ENCODE measurements around the gene ACVR1B. TPM values are rescaled to one million over a fixed set of nuclear protein-coding genes. Genes with fewer than 3 reads are reported as not detected.

The ACVR1B gene
- total and polyA plus RNA-seq, 2 experiments from 2014 or later: 2.4 to 7.5 TPM

DNA sequence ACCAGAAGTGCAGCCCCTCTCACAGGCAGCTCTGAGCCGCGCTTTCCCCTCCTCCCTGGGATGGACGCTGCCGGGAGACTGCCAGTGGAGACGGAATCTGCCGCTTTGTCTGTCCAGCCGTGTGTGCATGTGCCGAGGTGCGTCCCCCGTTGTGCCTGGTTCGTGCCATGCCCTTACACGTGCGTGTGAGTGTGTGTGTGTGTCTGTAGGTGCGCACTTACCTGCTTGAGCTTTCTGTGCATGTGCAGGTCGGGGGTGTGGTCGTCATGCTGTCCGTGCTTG lies 43.0 kb downstream of the ACVR1B start:
- Histone ChIP-seq H2AFZ (no peak overlapping the region), H3K36me3 (ENCODE audit: insufficient read depth) (0 out of 2 replicates have a peak, but pooled peaks cover 6% of the 10 kb centered on the region), H3K27ac (ENCODE audit: low read depth) (no peak overlapping the region), H3K4me3 (no peak overlapping the region), H4K20me1 (replicated peaks; ENCODE audit: insufficient read depth) (no peaks in the 10 kb centered on the region; the same call in 1 of the 2 replicates), H3K79me2 (replicated peaks; ENCODE audit: insufficient read depth) (no peaks in the 10 kb centered on the region), H3F3A (replicated peaks; ENCODE audit: low read depth) (no peaks in the 10 kb centered on the region), H3K4me2 (no peak overlapping the region), H3K4me1 (ENCODE audit: insufficient read depth) (no peaks in the 10 kb centered on the region), H3K9me2 (ENCODE audit: insufficient read depth) (no peaks in the 10 kb centered on the region), H3K27me3 (ENCODE audit: insufficient read depth) (no peaks in the 10 kb centered on the region)
- no peak overlapping the region for H3K4me3 Mint-ChIP-seq
- H3K27ac Mint-ChIP-seq: no peak overlapping the region
- TF ChIP-seq EZH2 (IDR thresholded peaks at IDR 0.05; ENCODE audit: low read depth, unreplicated experiment) (no peak), POLR2AphosphoS5 (IDR thresholded peaks at IDR 0.05; ENCODE audit: low read depth) (no peak), ZNF114 (CRISPR knock-in tag; IDR thresholded peaks at IDR 0.05) (no peak), EZH2phosphoT487 (IDR thresholded peaks at IDR 0.05; ENCODE audit: unreplicated experiment) (no peak), ZNF331 (CRISPR knock-in tag; IDR thresholded peaks at IDR 0.05; ENCODE audit: low read depth) (no peak), NANOG (IDR thresholded peaks at IDR 0.05; ENCODE audit: borderline replicate concordance) (no peak), CREB1 (CRISPR knock-in tag; IDR thresholded peaks at IDR 0.05; ENCODE audit: low read depth) (no peak), JUNB (IDR thresholded peaks at IDR 0.05; ENCODE audit: unreplicated experiment) (no peak), STAT1 (IDR thresholded peaks at IDR 0.05; ENCODE audit: unreplicated experiment) (no peak)
- TF ChIP-seq, protein P1, sequence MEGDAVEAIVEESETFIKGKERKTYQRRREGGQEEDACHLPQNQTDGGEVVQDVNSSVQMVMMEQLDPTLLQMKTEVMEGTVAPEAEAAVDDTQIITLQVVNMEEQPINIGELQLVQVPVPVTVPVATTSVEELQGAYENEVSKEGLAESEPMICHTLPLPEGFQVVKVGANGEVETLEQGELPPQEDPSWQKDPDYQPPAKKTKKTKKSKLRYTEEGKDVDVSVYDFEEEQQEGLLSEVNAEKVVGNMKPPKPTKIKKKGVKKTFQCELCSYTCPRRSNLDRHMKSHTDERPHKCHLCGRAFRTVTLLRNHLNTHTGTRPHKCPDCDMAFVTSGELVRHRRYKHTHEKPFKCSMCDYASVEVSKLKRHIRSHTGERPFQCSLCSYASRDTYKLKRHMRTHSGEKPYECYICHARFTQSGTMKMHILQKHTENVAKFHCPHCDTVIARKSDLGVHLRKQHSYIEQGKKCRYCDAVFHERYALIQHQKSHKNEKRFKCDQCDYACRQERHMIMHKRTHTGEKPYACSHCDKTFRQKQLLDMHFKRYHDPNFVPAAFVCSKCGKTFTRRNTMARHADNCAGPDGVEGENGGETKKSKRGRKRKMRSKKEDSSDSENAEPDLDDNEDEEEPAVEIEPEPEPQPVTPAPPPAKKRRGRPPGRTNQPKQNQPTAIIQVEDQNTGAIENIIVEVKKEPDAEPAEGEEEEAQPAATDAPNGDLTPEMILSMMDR (conservative IDR thresholded peaks at IDR 0.05; ENCODE audit: low read depth in 2 of 2): no peak
- TF ChIP-seq, protein P2, sequence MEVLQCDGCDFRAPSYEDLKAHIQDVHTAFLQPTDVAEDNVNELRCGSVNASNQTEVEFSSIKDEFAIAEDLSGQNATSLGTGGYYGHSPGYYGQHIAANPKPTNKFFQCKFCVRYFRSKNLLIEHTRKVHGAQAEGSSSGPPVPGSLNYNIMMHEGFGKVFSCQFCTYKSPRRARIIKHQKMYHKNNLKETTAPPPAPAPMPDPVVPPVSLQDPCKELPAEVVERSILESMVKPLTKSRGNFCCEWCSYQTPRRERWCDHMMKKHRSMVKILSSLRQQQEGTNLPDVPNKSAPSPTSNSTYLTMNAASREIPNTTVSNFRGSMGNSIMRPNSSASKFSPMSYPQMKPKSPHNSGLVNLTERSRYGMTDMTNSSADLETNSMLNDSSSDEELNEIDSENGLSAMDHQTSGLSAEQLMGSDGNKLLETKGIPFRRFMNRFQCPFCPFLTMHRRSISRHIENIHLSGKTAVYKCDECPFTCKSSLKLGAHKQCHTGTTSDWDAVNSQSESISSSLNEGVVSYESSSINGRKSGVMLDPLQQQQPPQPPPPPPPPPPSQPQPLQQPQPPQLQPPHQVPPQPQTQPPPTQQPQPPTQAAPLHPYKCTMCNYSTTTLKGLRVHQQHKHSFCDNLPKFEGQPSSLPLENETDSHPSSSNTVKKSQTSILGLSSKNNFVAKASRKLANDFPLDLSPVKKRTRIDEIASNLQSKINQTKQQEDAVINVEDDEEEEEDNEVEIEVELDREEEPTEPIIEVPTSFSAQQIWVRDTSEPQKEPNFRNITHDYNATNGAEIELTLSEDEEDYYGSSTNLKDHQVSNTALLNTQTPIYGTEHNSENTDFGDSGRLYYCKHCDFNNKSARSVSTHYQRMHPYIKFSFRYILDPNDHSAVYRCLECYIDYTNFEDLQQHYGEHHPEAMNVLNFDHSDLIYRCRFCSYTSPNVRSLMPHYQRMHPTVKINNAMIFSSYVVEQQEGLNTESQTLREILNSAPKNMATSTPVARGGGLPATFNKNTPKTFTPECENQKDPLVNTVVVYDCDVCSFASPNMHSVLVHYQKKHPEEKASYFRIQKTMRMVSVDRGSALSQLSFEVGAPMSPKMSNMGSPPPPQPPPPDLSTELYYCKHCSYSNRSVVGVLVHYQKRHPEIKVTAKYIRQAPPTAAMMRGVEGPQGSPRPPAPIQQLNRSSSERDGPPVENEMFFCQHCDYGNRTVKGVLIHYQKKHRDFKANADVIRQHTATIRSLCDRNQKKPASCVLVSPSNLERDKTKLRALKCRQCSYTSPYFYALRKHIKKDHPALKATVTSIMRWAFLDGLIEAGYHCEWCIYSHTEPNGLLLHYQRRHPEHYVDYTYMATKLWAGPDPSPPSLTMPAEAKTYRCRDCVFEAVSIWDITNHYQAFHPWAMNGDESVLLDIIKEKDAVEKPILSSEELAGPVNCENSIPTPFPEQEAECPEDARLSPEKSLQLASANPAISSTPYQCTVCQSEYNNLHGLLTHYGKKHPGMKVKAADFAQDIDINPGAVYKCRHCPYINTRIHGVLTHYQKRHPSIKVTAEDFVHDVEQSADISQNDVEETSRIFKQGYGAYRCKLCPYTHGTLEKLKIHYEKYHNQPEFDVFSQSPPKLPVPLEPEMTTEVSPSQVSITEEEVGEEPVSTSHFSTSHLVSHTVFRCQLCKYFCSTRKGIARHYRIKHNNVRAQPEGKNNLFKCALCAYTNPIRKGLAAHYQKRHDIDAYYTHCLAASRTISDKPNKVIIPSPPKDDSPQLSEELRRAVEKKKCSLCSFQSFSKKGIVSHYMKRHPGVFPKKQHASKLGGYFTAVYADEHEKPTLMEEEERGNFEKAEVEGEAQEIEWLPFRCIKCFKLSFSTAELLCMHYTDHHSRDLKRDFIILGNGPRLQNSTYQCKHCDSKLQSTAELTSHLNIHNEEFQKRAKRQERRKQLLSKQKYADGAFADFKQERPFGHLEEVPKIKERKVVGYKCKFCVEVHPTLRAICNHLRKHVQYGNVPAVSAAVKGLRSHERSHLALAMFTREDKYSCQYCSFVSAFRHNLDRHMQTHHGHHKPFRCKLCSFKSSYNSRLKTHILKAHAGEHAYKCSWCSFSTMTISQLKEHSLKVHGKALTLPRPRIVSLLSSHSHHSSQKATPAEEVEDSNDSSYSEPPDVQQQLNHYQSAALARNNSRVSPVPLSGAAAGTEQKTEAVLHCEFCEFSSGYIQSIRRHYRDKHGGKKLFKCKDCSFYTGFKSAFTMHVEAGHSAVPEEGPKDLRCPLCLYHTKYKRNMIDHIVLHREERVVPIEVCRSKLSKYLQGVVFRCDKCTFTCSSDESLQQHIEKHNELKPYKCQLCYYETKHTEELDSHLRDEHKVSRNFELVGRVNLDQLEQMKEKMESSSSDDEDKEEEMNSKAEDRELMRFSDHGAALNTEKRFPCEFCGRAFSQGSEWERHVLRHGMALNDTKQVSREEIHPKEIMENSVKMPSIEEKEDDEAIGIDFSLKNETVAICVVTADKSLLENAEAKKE (CRISPR knock-in tag; IDR thresholded peaks at IDR 0.05): no peak
- TF ChIP-seq, protein P3, sequence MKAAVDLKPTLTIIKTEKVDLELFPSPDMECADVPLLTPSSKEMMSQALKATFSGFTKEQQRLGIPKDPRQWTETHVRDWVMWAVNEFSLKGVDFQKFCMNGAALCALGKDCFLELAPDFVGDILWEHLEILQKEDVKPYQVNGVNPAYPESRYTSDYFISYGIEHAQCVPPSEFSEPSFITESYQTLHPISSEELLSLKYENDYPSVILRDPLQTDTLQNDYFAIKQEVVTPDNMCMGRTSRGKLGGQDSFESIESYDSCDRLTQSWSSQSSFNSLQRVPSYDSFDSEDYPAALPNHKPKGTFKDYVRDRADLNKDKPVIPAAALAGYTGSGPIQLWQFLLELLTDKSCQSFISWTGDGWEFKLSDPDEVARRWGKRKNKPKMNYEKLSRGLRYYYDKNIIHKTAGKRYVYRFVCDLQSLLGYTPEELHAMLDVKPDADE (IDR thresholded peaks at IDR 0.05): no peak
- TF ChIP-seq, protein P4, sequence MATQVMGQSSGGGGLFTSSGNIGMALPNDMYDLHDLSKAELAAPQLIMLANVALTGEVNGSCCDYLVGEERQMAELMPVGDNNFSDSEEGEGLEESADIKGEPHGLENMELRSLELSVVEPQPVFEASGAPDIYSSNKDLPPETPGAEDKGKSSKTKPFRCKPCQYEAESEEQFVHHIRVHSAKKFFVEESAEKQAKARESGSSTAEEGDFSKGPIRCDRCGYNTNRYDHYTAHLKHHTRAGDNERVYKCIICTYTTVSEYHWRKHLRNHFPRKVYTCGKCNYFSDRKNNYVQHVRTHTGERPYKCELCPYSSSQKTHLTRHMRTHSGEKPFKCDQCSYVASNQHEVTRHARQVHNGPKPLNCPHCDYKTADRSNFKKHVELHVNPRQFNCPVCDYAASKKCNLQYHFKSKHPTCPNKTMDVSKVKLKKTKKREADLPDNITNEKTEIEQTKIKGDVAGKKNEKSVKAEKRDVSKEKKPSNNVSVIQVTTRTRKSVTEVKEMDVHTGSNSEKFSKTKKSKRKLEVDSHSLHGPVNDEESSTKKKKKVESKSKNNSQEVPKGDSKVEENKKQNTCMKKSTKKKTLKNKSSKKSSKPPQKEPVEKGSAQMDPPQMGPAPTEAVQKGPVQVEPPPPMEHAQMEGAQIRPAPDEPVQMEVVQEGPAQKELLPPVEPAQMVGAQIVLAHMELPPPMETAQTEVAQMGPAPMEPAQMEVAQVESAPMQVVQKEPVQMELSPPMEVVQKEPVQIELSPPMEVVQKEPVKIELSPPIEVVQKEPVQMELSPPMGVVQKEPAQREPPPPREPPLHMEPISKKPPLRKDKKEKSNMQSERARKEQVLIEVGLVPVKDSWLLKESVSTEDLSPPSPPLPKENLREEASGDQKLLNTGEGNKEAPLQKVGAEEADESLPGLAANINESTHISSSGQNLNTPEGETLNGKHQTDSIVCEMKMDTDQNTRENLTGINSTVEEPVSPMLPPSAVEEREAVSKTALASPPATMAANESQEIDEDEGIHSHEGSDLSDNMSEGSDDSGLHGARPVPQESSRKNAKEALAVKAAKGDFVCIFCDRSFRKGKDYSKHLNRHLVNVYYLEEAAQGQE (IDR thresholded peaks at IDR 0.05; ENCODE audit: unreplicated experiment): no peak
- no peak for ATAC-seq
- H3K9me3 Mint-ChIP-seq: no peaks in the 10 kb centered on the region
- H3K36me3 Mint-ChIP-seq (ENCODE audit: low read depth): peaks cover 25% of the 10 kb centered on the region
- H3K4me1 Mint-ChIP-seq: peaks cover 10% of the 10 kb centered on the region
- DNase-seq (ENCODE audit: low spot score): no peak
- peaks cover 9% of the 10 kb centered on the region for H3K27me3 Mint-ChIP-seq (ENCODE audit: insufficient read depth, low read depth, poor library complexity)

Measured in GM23338 (cell line).